ENCODE data around the gene MRPS10.
"Not testable (repeated sequence)": the region's sequence is repeated elsewhere in the genome, so short reads cannot be mapped to it uniquely, and the experiment has no call there.

The MRPS10 gene

DNA sequence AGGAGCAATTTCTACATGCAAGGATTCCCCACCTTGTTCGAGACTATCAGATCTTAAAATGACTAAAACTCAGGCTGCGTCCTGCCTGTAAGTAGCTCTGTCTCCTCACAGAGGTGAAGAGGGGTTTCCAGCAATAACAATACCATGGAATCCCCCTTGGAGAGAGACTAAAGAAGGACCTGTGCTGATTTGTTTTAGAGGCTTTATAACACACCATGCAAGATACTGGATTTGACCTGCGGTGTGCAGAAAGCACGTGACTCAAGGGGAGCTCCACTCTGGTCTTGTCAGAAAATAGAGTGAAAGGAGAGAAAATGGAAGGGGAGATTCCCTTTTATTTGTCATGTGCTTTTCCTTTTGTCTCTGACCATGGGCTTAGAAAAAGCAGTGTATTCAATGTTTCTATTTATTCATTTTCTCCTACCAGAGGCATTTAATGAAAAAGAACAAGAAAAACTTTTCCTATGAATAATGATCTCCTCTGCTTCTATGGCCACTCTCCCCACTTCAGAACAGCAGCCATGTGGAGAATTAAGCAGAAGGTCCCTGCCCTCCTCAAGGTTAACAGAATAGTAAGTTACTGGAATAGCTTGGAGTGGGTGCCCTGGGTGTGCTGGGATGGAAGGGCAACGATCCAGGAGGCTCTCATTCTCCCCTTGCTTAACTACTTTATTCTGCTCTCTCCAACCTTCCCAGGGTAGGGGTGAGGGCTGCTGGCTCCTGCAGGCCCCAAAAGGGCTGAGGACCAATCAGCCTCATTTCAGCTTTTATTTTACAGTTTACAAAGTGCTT lies 19.2 kb upstream of the MRPS10 start:
- DNase-seq: no peak

DNA sequence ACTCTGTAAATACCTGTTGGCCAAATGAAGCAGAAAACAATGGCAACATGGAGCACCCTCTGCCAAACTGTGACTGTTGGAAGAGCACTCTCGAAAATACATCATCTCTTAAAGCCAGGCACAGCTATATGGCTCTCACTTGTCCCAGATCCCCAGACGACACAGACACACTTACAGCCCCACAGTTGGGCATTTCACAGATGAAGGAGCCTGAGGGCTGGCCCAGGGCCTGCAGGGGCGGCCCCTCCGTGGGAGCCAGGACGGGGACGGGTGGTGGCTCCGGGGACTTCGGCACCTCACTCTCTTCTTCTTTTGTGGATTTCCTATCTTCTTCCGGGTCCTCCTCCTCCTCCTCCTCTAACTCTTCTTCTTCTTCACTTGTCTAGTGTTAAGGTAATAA lies 18.4 kb upstream of the MRPS10 start:
- DNase-seq: no peak

DNA sequence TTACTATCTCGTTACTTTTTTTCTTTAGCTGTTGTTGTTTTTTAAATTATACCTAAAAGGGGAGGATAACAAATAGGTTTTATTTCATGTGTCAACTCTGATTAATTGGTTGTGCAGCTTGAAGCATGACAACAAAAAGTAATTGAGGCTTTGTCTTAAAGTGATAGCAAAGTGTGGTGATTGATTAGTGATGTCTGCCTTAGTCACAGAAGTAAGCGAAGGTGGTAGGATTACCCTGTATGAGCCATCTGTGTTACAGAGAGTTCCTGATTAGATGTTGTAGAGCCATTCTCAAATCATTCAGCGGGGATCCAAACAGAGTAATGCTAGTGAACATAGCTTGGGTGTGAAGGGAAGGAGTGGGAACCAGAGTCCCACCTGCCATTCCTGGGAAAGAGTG lies 14.4 kb upstream of the MRPS10 start:
- DNase-seq: no peak

DNA sequence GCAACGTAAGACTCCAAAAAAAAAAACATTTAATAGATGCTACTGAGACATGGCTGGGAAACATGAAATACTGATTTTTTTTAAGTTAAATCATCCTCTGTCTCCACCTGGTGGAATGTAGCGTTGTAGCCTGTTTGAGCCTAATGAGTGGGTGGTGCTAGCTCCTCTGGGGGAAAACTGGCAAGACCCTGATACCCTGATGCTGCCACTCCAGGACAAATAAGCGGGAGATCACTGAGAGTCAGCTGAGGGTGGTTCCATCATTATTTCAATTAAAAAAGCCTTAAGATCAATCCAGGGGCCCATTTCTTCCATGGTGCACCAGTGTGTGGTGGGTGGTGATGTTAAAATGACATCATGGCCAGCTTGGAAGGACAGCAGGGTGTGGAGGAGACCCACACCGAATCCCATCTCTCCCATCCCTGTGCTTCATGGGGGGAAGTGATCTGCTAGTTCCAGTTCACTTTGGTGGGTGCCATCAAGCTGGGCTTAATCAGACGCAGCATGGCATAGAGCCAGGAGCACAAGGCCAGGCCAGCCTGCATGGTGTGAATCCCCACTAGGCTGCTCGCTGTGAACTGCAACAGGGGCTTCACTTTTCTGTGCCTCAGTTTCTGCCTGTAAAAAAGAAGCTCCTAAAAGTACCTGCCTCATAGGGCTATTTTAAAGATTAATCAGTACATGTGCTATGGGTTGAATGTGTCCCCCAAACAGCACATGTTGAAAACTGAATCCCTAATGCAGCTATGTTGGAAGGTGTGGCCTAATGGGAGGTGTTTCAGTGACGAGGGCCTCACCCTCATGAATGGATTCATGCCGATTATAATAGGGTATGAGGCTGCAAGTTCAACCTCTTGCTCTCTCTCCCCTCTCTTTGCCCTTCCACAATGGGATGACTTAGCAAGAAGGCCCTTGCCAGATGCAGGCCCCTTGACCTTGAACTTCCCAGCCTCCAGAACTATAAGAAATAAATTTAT lies 13.0 kb upstream of the MRPS10 start:
- DNase-seq: no peak

DNA sequence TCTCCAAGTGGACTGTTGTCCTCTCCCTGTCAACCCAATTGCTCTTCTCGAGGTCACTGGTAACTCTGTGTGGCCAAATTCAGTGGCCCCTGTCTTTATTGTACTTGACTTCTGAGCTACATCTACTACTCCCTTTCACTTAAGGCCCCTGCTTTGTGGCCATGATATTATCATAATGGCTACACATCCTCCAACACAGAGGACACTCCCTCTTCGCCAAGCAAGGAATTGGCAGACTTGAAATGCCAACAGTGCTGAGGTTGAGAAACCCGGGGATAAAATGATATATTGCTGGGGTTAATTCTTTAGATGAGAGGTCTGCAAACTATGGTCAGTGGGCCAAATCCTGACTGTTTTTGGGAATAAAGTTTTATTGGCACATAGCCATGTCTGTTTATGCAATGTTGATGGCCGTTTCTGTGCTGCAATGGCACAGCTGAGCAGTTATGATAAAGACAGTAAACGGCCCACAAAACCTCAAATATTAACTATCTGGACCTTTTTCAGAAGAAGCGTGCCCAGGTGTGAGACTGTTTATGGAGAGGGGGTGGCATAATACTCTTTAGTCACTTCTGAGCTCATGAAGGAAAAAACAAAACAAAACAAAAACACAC lies 12.0 kb upstream of the MRPS10 start:
- DNase-seq: no peak

DNA sequence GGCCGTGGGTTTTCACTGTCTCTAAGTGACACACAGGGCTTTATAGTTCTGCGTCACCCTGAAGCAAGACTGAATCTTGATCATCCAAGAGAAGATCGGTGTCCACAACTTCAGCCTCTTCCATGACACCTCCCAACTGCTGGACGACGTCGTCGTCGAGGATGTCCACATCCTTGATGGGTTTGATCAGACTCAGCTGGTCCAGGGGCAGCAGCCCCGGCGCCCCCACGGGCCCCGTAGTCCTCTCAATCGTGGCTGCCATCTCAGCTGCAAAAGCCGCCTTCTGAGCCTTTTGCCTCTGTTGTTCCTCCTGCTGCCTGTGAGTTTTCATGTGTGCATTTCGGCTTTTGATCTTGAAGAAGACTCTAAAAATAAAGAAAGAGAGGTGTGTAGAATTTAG lies 10.6 kb upstream of the MRPS10 start:
- DNase-seq: no peak

DNA sequence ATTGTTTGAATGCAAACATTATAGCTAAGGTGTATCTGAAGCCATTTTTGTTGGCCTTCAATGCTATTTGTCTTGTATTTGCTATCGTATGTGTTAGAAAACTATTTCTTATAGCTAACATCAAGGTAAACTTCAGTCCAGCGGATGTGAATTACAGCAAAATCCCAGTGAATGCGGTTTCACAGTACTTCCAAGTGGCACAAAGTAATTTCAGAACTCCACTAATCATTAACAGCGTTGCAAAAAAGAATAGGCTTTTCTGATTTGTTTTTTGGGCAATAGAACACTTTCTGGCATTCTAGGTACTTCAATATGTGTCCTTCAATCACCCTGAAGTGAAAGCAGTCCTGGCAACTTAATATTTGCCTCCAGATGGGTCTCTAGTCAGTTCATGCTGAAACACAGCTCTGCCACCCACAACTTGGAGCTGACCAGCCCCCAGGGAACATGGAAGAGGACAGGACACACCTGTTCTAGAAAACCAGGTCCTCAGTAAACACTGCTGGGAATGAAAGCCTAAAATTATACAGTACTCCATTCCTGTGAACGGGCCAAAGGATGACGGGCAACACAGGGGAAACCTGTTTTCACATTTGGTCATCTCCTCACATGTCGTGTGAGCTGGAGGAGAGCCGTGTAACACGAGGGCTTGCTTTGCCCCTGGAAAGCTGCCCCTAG lies 9.7 kb upstream of the MRPS10 start:
- DNase-seq: no peak

DNA sequence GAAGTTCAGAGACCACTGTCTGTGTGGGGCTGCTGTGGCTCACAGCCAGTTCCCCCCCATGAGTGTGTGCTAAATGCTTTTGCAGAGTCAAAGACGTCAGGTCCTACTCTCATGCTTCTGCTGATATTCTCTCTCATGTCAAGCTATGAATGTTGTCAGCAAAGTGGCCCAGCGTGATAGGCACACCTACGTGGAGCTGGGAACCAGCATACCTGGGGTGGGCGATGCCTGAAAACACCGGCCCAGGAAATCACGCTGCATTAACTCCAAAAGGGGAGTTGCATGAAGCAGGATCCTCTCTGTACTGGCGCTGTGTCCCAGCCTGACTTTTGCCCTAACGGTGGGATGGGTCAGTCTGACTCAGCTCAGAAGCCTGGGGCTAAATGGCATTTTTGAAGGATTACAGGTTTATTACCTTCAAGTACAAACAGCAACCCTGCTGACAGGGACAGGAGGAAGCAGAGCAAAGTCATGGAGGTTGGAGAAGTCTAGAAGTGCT lies 9.0 kb upstream of the MRPS10 start:
- DNase-seq: no peak

DNA sequence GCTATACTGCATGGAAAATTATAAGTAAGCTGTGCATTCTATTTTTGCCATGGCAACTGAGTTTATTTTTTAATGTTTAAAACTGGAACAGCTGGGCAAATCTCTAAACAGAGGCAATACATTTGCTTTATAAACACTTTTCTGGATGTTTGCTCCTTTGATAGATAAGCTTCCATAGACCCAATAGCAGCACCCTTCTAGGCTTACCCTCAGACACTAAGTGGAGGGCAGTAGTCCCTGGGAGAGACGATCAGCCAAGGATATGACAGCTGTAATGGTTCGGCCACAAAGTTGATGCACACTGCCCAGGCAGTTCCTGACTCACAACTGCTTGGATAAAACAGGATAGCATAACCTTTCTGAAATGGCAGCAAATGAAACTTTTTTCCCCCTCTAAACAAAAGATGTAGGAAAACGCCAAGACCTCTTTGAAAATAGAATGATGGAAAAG lies 8.5 kb upstream of the MRPS10 start:
- DNase-seq: no peak

DNA sequence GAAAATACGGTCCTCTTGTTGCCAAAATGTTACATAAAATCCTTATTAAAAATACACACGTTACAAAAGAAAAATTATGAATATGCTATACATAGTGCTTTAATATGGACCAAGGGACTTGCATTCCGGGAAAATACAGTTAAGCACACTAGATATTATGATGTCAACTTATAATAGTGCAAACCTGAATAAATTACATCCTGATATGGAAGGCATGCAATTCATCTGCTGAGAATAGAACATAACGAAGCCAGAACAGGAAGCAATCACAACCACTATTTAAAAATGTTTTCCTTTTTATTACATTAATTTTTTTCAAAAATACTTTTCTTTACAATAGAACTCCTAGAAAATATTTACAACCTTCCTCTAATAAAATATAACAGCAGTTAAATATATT lies 7.8 kb upstream of the MRPS10 start:
- no peak for DNase-seq

DNA sequence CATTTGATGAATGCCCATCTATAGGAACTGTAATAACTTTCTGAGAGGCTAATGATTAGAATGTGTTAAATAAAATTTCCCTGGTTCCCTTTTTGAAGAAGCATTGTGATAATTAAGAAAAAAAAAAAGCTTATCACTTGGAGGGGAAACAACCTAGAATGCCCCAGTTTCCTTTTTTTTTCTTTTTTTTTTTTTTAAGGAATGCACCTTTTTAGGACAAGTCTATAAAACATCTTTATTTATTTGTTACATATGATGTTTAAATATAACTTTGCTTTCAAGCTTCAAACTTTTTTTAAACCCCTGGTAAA lies 7.3 kb upstream of the MRPS10 start:
- DNase-seq: no peak

DNA sequence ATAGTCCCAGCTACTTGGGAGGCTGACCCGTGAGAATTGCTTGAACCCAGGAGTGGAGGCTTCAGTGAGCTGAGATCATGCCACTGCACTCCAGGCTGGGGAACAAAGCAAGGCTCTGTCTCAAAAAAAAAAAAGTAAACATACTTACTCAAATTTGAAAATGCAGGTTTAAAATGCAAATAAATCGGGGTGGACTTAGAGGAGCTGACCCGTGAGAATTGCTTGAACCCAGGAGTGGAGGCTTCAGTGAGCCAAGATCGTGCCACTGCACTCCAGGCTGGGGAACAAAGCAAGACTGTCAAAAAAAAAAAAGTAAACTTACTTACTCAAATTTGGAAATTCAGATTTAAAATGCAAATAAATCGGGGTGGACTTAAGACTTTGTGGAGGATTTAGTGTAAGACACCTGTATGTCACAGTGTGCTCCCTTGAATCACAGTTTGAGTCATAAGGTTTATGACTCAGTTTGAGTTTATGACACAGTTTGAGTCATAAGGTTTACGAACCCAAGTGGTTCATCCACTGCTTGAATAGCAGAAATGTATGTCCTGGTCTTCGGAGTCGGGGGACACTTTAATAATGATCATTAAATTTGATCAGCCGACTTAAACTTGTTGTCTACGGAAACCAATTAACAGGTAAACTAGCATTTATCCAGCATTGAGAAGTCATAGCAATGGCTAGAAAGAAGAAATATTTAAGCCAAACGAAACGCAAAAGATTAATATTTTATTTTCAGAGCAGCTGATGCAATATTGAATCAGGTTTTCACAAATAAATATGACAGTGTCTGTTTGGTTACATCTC lies 6.8 kb upstream of the MRPS10 start:
- DNase-seq: no peak

DNA sequence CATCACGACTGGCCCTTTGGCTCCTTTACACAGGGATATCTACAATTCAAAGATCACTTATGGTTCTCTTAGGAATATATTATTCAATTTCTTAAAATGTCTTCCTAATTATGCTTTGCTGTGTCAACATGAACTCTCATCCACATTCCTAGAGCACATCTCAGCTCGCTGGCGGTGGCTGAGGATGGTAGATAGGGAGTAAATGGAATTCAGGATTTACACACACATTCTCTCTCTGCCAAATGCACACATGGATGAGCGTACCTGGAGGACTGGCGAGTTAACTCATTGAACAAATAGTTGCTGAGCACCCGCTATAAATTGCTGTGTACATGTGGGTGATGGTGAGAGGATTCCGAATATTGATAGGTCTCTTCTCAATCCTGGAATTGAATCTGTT lies 4.8 kb upstream of the MRPS10 start:
- no peak for DNase-seq

DNA sequence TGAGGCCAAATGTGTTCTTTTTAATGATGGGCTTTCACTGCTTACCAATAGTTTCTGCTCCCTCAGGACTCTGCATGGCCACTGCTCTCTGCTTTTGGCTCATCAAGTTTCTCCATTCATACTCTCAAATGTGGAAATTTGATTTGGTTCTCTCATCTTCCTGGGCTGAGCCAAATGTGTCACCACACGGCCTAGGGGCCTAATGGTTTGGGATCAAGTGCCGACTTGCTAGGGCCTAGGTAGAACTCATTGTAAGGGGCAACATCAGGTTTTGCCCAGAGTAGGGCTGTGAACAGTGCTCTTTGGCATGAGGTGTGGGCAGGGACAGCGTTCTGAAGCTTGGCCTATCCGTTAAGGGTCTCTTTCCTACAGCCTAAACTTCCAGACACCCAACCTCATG lies 3.9 kb upstream of the MRPS10 start:
- no peak for DNase-seq

DNA sequence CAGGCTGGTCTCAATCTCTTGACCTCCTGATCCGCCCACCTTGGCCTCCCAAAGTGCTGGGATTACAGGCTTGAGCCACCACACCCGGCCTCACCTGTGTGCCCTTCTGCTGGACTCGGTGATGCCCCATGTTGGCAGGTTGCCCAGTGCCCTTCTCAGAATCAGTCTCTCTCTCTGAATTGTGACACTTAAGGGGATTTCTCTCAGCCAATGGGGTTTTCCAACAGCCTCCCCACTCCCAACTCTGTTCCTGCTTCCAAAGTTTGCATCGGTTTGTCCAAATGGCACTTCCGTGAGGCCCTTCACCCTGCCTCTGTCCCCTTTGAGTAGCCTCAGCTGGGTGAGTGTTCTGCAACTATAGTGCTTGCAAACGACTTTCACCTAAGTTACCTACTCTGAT lies 3.1 kb upstream of the MRPS10 start:
- no peak for DNase-seq

DNA sequence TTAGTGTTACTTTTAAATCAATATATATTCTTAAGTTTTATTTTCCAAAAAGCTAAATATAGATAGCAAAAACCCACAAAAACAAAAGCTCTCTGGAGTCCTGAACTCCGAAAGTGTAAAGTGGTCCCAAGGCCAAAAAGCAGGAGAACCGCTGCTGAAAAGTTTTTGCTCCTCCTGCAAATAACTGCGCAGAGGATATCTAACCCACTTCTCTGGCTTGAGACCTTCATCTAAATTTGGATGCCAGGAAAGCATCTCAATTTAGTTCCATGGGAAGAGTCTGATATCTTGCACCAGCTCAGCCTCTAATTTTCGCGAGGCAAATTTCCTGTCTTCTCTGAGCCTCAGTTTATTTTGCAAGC lies 523 bp downstream of the MRPS10 start:
- no peak for DNase-seq

DNA sequence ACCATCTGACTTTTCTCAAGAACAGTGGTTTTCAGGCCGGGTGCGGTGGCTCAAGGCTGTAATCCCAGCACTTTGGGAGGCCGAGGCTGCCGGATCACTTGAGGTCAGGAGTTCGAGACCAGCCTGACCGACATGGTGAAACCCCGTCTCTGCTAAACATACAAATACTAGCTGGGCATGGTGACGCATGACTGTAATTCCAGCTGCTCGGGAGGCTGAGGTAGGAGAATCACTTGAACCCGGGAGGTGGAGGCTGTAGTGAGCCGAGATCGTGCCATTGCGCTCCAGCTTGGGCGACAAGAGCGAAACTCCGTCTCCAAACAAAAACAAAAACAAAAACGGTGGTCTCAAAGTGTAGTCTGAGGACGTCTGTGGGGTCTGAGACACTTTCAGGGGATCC lies 1.2 kb downstream of the MRPS10 start:
- DNase-seq: not testable (repeated sequence)

DNA sequence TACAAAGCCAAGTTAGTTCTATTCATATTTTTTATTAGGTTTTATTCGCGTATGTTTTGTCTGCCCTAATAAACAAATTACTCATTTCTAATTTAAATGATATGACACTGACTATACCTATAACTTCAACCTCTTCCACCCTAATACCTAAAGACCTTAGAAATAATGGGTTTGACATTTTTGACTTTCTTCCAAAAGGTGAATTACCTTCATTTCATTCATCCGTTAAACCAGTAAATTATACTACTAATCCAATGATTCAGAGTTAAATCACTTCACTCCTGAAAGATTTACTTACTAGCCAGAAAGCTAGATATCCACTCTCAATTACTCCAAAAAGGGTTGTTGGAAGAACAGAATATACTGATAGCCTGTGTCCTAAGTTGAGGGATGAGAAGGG lies 5.2 kb downstream of the MRPS10 start:
- no peak for DNase-seq

DNA sequence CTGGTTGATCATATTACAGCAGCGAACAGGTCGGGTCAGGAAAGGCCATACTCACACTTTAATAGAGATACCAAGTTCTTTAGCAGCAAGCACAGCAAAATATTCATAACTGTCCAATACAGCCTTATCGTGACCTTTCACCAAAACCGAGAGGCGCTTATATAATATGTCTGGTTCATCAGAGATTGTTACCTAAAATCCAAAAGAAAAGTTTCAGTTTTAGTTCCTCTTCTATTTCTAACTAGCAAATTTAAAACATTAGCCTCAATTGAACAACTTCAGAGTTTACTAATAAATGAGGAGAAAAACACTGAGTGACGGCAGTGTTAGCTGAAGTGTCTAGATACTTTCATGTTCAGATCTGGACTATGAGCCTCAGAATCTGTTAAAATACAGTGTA lies 5.9 kb downstream of the MRPS10 start:
- no peak for DNase-seq

DNA sequence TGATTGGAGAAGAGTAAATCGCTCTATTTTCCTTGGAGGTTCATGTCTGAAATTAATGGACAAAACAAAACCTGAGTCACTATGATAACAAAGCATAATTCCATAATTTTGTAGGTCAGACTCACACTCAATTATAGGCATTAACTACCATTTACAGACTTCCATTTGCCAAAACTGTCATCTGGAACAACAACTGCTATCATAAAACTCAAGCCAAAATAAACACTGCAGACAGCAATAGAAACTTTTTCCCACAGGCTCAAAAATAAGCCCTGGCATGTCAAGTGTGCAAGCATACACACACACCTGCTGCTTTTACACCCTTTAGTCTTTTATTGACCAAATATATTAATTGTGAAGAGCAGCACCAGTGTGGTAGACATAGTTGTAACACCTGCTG lies 7.1 kb downstream of the MRPS10 start:
- DNase-seq: peak; percentile 95

DNA sequence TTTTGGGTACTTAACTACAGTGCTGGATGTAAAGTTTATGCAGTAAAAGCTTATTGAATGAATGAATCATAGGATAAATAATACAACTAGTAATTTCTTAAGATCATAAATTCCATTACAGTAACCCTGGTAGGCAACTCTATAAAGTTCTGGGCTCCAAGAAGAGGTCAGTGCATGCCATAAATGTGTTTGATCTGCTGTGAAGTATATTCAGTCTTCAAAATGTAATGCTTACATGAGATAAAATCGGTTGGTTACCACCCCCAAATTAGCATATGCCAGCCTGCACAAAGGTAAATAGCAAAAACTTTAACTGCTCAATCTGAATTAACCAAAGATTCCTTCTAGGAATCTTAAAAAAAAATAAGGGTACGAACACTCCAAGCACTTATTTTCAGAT lies 10.1 kb downstream of the MRPS10 start:
- DNase-seq: not testable (repeated sequence)

DNA sequence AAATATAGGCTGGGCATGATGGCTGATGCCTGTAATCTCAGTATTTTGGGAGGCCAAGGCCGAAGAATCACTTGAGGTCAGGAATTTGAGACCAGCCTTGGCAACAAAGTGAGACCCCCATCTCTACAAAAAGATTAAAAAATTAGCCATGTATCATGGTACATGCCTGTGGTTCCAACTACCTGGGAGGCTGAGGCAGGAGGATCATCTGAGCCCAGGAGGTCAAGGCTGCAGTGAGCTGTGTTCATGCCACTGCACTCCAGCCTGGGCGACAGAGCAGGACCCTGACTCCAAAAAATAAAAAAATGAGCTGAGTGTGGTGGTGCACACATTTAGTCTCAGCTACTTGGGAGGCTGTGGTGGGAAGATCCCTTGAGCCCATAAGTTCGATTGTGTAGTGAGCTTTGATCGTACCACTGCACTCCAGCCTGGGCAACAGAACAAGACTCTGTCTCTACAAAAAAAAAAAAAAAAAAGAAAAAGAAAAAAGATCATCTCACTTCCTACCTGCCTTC lies 12.8 kb downstream of the MRPS10 start:
- DNase-seq: no peak

Data from NCI-H1694 treated with DMSO at 0.1 percent for 48 hours (cell line).